Pancreas (tissue), 10 donors: ENCODE measurements around the gene TMEM271. TPM values are rescaled to one million over a fixed set of nuclear protein-coding genes. Genes with fewer than 3 reads are reported as not detected.

Experiments used
- ATAC-seq, 4 donors: fragments of 200-7000 bp; cut with Tn5 transposase; one replicate each; pipeline versions ENCODE4 v1.8.0 to v1.9.1; 2020; ENCODE audit warnings: mild to moderate bottlenecking in 4 of 4, moderate library complexity in 4 of 4
- DNase-seq, 6 donors: peaks; one replicate each; pipeline ENCODE4 v3.0.0-alpha.2; 2020
- FAIRE-seq: peaks from 2 replicates; lab custom pipeline; 2012; peaks lifted over from hg19 to GRCh38; lab: Jason Lieb, UNC
- H3K27ac ChIP-seq, 4 donors: fragments of 200-600 bp; sonication (generic); 1 replicate in 3 of 4; 2 replicates in 1 of 4; pipeline versions ENCODE4 v1.5.0 to v1.8.0; 2020
- H3K27me3 ChIP-seq, 4 donors: fragments of 200-600 bp; one replicate each; pipeline ENCODE4 v1.8.0; 2021
- H3K36me3 ChIP-seq, 3 donors: fragments of 200-600 bp; sonication (generic) in 1 of 3; one replicate each; pipeline versions ENCODE4 v1.5.0 to v1.8.0; 2020 to 2021
- H3K4me1 ChIP-seq, 3 donors: fragments of 200-600 bp; one replicate each; pipeline ENCODE4 v1.8.0; 2021
- H3K4me3 ChIP-seq, 4 donors: fragments of 200-600 bp; sonication (generic) in 2 of 4; one replicate each; pipeline versions ENCODE4 v1.5.0 to v1.8.0; 2020 to 2021
- H3K9me3 ChIP-seq, 4 donors: fragments of 200-600 bp; one replicate each; pipeline ENCODE4 v1.8.0; 2021
- CTCF ChIP-seq, 4 donors: fragments of 200-600 bp; sonication (generic) in 3 of 4; IDR thresholded peaks; one replicate each; pipeline versions ENCODE4 v1.5.0 to v1.8.0; 2021; ENCODE audit warnings: antibody characterized with exemption in 4 of 4
- WGBS, 2 donors: extraction: QIAGEN DNeasy Blood & Tissue Kit; methylation state at CpG; one replicate each; pipeline ENCODE4 v1.1.7; 2013; 5-methylcytosine and 5-hydroxymethylcytosine counted together
- intact Hi-C, 3 donors: fragments of 100-400 bp; cut with DNase I; formaldehyde crosslinking; loops; one replicate each; pipeline versions ENCODE4 v1.11.1 to v1.14.2; 2022
- polyA plus RNA-seq, 2 donors: library from polyadenylated mRNA; stranded (reverse); fragments of 200-250 nt; gene quantifications; one replicate each; pipeline ENCODE4 v1.2.3, GENCODE V29; 2013
- total RNA-seq, 6 donors: library from RNA; stranded (reverse); fragmentation: NEBNext Ultra II Directional in 4 of 6; extraction: Animal tissue kit (Norgen Biotek cat#: 25700) in 4 of 6; gene quantifications; one replicate each; pipeline versions ENCODE4 v1.2.1 to v1.2.4, GENCODE V29; 2021 to 2023
- donor health status: healthy with polysubstance abuse.
- donor health status: DM: no; HTN: no; CAD: no; lungs with moderate emphysema.
- donor health status: DM: no; HTN: no; CAD: no.
- donor health status: control.
- donor health status: control.
- donor health status: Bipolar disorder and iron deficiency.
- donor health status: DM: yes; HTN: yes; CAD: no.
- donor health status: DM: no; HTN: no; CAD: no.
- donor health status: DM: no; HTN: no; CAD: no.
- donor health status: DM: yes; HTN: yes; CAD: no.

Gene TMEM271
- total and polyA plus RNA-seq, 8 donors = 0.04 to 0.35 (median 0.23) TPM; not detected in 2

GRCh38 chr4:622996-623913, 47.2 kb upstream of the TMEM271 start:
- FAIRE-seq (no peak), ATAC-seq (no peak), DNase-seq (no peak)
- no peaks in the 10 kb centered on the region for H3K9me3 ChIP-seq
- intact Hi-C loops = no loop called here
- H3K4me1 ChIP-seq = no peaks in the 10 kb centered on the region
- no peak for TF ChIP-seq CTCF (IDR thresholded peaks at IDR 0.05)
- H3K36me3 ChIP-seq = no peaks in the 10 kb centered on the region
- no peak overlapping the region for H3K4me3 ChIP-seq
- H3K27ac ChIP-seq = no peak overlapping the region
- WGBS, 2 donors = 59 to 64% methylated on average over 22 to 24 of the region's 24 CpGs
- H3K27me3 ChIP-seq = no peaks in the 10 kb centered on the region

GRCh38 chr4:622071-622995, 46.2 kb upstream of the TMEM271 start:
- H3K27ac ChIP-seq = no peak overlapping the region
- ATAC-seq (no peak), FAIRE-seq (no peak), DNase-seq (no peak)
- H3K36me3 ChIP-seq = no peaks in the 10 kb centered on the region
- no peak for TF ChIP-seq CTCF (IDR thresholded peaks at IDR 0.05)
- H3K9me3 ChIP-seq = no peaks in the 10 kb centered on the region
- intact Hi-C loops = no loop called here
- H3K4me1 ChIP-seq = no peaks in the 10 kb centered on the region
- no peak overlapping the region for H3K4me3 ChIP-seq
- 54 to 76% methylated on average over 22 of the region's 22 CpGs for WGBS, 2 donors
- H3K27me3 ChIP-seq = no peaks in the 10 kb centered on the region

- ATAC-seq (no peak), DNase-seq (no peak), FAIRE-seq (no peak)
- H3K27me3 ChIP-seq = no peaks in the 10 kb centered on the region
- no peak overlapping the region for H3K27ac ChIP-seq
- H3K4me1 ChIP-seq = no peaks in the 10 kb centered on the region
- intact Hi-C loops = no loop called here
- WGBS, 2 donors = 58 to 63% methylated on average over 22 of the region's 22 CpGs
- no peak overlapping the region for H3K4me3 ChIP-seq
- no peak for TF ChIP-seq CTCF (IDR thresholded peaks at IDR 0.05)
- H3K36me3 ChIP-seq = no peaks in the 10 kb centered on the region
- no peaks in the 10 kb centered on the region for H3K9me3 ChIP-seq
These were observed 45.4 kb upstream of the TMEM271 start for GRCh38 chr4:621296-622070.

GRCh38 chr4:620851-621261, 44.8 kb upstream of the TMEM271 start:
- TF ChIP-seq CTCF (IDR thresholded peaks at IDR 0.05) = no peak
- Histone ChIP-seq H3K9me3 (no peaks in the 10 kb centered on the region), H3K27me3 (no peaks in the 10 kb centered on the region), H3K27ac (no peak overlapping the region), H3K36me3 (no peaks in the 10 kb centered on the region), H3K4me1 (no peaks in the 10 kb centered on the region), H3K4me3 (no peak overlapping the region)
- 70 to 77% methylated on average over 19 of the region's 19 CpGs for WGBS, 2 donors
- ATAC-seq (no peak), DNase-seq (no peak), FAIRE-seq (no peak)
- intact Hi-C loops = no loop called here
